MM.1S (cell line): ENCODE results near the gene ATP2A3.

Source experiments
- EZH2 ChIP-seq: fragments of 300-600 bp; sonication (generic); optimal IDR thresholded peaks from 2 replicates; pipeline ENCODE3; 2017; ENCODE audit warnings: low read depth, mild to moderate bottlenecking, antibody characterized with exemption, low read length, mixed read lengths
- EZH2phosphoT487 ChIP-seq: fragments of 300-600 bp; sonication (generic); IDR thresholded peaks from 2 replicates; pipeline ENCODE4 v1.6.1; 2018; ENCODE audit warnings: antibody characterized with exemption, low read length
- TF ChIP-seq, protein P1 (sequence below): fragments of 300-600 bp; sonication (generic); IDR thresholded peaks from 2 replicates; pipeline ENCODE4 v1.5.1; 2016; ENCODE audit warnings: antibody characterized with exemption, low read length, mixed read lengths

DNA sequence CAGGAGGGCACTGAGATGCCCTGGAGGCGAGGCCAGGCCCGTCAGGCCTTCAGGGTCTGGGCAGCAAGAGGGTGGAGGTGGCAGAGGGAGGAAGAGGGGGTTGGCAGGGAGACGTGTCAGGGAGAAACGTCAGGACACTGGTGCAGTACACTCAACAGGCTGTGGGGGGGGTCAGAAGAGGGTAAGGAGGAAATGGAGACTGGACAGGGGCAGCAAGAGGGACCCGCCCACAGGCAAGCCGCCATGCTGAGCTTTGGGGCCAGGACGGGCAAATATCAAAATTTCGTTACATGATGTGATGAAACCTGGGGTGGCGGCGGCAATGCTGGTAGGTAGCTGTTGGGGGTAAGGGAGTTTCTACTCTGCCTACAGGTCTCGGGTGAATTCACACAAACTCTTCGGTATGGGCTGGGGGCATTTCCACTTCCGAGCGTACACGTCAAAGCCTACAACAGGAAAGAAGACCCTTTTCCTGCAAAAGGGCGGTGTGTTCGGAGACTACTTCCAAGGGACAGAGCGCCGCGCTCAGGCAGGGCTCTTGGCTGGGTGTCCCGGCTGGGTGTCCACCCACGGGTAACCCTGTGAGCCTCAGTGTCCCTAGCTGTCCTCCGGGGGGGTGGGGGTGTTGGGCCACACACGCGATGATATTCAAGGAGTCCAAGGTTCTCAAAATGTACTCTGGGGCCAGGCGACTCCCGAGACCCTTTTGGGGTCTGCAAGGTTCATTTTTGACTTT, 43.3 kb upstream of the ATP2A3 start:
- TF ChIP-seq, protein P1, sequence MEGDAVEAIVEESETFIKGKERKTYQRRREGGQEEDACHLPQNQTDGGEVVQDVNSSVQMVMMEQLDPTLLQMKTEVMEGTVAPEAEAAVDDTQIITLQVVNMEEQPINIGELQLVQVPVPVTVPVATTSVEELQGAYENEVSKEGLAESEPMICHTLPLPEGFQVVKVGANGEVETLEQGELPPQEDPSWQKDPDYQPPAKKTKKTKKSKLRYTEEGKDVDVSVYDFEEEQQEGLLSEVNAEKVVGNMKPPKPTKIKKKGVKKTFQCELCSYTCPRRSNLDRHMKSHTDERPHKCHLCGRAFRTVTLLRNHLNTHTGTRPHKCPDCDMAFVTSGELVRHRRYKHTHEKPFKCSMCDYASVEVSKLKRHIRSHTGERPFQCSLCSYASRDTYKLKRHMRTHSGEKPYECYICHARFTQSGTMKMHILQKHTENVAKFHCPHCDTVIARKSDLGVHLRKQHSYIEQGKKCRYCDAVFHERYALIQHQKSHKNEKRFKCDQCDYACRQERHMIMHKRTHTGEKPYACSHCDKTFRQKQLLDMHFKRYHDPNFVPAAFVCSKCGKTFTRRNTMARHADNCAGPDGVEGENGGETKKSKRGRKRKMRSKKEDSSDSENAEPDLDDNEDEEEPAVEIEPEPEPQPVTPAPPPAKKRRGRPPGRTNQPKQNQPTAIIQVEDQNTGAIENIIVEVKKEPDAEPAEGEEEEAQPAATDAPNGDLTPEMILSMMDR, result no peak
- no peak for TF ChIP-seq EZH2
- TF ChIP-seq EZH2phosphoT487, result no peak
